Measurements from ENCODE around the gene GNB2.
"Not testable (repeated sequence)": the region's sequence is repeated elsewhere in the genome, so short reads cannot be mapped to it uniquely, and the experiment has no call there.

The GNB2 gene

DNA sequence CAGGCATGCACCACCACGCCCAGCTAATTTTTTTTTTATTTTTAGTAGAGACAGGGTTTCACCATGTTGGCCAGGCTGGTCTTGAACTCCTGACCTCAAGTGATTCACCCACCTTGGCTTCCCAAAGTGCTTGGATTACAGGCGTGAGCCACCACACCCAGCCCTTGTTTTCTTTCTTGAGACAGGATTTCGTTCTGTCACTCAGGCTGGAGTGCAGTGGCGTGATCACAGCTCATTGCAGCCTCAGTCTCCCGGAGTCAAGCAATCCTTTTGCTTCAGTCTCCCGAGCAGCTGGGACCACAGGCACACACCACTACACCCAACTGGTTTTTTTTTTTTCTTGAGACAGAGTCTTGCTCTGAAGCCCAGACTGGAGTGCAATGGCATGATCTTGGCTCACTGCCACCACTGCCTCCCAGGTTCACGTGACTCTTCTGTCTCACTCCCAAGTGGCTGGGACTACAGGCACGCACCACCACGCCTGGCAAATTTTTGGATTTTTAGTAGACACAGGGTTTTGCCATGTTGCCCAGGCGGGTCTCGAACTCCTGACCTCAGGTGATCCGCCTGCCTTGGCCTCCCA lies 11.3 kb upstream of the GNB2 start:
- DNase-seq (ENCODE audit: low read depth in 2 of 2), result not testable (repeated sequence)

DNA sequence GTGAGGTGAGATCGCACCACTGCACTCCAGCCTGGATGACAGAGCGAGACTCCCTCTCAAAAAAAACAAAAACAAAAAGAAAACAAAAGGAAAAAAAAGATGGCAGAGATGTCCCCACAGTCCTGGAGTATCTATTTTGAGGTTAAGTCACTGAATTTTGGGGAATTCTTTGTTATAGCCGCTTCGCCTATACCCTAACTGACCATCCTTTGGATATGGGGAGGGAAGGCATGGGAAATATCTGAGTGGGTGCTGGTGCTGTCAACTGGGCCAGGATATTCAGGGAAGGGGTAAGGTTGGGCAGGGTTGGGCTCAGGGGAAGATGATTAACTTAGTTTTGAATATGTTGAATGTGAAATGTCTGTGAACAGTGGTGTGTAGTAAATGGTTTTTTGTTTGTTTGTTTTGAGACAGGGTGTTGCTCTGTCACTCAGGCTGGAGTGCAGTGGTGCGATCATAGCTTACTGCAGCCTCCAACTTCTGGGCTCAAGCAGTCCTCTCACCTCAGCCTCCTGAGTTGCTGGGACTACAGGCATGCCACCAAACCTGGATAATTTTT lies 8.3 kb upstream of the GNB2 start:
- DNase-seq (ENCODE audit: low read depth in 2 of 2), result no peak

DNA sequence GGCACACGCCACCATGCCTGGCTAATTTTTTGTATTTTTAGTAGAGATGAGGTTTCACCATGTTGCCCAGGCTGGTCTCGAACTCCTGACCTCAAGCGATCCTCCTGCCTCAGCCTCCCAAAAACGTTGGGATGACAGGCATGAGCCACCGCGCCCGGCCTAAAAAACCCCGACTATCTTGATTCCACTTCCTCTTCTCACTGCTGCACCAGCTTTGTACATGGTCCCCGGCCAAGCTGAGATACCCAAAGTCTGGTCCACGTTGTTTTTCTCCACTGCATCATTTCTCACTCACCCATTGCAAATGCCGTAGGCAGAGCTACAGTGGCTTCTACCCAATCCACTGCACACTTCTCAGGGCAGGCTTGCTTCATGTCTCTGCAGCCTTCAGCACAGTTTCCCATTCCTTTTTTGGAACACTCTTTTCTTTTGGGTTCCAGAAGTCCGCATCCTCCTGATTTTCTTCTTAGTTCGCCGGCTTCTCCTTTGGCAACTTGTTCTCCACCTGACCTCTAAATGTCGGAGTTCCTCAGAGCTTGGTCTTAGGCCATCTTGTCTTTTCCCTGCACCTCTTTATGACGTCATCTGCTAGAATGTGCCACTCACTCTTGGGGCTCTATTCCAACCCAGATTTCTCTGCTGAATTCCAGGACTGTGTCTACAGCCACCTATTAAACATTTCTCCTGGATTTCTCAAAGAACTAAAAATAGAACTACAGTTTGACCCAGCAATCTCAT lies 6.0 kb upstream of the GNB2 start:
- no peak for DNase-seq (ENCODE audit: low read depth in 2 of 2)

DNA sequence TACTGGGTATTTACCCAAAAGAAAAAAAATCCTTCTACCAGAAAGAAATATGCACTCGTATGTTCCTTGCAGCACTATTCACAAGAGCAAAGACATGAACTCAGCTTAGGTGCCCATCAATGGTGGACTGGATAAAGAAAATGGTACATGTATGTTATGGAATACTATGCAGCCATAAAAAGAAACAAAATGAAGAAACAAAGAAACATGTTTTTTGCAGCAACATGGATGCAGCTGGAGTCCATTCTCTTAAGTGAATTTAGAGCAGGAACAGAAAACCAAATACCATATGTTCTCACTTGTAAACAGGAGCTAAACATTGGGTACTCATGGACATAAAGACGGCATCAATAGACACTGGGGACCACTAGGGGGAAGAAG lies 5.5 kb upstream of the GNB2 start:
- no peak for DNase-seq (ENCODE audit: low read depth in 2 of 2)

DNA sequence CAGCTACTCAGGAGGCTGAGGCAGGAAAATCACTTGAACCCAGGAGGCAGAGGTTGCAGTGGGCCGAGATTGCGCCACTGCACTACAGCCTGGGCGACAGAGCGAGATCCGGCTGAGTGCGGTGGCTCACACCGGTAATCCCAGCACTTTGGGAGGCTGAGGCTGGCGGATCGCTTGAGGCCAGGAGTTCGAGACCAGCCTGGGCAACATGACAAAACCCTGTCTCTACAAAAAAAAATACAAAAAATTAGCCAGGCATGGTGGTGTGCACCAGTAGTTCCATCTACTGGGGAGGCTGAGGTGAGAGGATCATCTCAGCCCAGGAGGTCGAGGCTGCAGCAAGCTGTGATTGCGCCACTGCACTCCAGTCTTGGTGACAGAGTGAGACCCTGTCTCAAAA lies 4.4 kb upstream of the GNB2 start:
- DNase-seq (ENCODE audit: low read depth in 2 of 2), result not testable (repeated sequence)

DNA sequence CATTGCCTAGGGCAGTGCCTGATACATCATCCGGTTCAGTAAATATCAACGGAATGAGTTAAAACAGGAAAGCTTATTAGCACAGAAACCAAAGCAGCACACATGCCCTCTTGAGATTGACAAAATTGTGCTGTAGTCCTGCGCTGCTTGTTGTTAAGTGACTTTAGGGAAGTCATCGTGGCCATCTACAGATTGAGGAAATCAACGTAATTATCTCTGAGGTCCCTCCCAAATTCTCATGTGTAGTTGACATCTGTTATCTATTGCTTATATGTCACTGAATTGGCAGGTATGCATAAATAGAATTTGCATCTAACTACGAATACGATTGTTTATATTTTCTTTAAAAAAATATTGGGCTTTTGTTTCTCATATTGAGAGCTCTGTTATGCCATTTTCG lies 3.5 kb upstream of the GNB2 start:
- DNase-seq (ENCODE audit: low read depth in 2 of 2), result no peak

DNA sequence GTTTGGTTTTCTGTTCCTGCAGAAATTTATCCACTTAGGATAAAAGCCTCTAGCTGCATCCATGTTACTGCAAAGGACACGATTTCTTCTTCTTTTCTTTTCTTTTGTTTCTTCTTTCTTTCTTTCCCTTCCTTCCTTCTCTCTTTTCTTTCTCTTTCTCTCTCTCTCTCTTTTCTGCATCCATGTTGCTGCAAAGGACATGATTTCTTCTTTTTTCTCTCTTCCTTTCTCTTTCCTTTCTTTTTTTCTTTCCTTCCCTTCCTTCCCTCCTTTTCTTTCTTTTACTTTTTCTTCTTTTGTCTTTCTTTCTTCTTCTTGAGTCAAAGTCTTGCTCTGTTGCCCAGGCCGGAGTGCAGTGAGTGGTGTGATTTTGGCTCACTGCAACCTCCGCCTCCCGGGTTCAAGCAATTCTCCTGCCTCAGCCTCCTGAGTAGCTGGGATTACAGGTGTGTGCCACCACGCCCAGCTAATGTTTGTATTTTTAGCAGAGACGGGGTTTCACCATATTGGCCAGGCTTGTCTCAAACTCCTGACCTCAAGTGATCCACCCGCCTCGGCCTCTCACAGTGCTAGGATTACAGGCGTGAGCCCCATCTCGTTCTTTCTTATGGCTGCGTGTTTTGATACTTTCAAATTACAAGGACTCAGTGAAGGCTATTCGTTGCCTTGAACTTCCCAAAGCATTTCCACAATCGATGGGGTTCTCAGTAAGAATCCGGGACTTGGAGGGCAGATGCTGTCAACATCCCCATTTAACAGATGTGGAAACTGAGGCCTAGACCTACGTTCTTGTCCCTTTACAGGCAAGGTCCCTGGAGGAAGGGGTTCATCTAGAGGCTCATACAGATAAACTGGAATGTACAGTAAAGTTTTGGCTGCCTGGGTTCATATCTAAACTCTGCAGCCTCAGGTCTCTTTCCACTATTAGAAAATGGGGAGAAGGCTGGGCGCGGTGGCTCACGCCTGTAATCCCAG lies 1.9 kb upstream of the GNB2 start:
- DNase-seq (ENCODE audit: low read depth in 2 of 2), result no peak

DNA sequence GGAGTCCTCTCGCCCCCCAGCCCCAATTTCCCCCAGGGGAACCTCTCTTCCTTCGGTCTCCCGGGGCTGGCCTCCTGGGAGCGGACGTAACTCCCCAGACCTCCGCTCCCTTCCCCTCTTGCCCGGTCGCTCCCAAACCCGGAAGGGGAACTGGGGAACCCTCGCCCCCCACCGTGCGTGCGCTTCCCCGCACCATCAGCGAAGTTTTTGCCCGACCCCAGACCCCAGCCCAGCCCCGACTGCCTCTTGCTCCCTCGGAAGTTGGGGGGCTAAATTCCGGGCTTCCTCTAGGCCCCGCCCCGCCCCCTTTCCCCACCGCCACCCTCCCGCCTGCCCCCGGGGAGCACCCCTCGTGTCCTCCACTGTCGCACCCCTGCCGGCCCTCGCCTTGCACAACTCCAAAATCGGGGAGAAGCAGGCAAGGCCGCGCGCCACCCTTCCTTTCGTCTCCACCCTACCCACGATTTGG lies 436 bp downstream of the GNB2 start:
- DNase-seq (ENCODE audit: low read depth in 2 of 2), result no peak

DNA sequence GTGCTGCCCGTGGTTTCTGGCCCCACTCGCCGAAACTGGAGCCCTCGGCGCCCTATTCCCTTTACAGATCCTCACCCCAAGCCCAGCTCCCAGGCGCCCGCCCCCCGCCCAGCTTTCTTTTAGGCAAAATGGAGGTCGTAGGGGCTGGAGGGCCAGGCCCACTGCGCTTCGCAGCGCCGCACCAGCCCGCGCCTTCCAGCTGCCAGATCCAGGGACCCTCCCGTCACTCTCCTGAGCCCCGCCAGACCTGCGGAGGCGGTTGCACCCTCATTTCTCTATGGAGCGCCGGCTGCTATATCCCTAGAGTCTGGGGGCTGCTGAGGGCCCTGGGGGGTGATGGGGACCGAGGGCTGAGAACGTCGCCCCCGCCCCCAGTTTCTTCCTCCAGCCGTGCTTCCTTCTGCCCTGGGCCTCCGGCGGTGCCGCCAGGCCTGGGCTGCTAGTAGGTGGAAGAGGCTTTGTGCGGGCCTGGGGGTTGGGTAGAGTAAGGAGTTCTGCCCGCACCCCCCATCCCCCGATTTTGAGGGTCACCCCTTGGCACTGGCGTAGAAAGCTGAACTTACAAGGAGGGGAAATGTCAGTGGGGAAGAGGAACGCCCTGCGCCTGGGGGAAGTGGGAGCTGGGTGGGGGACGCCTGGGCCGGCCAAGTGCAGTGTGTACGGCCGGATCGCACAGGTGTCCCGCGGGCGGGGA lies 1.0 kb downstream of the GNB2 start:
- DNase-seq (ENCODE audit: low read depth in 2 of 2), result no peak

DNA sequence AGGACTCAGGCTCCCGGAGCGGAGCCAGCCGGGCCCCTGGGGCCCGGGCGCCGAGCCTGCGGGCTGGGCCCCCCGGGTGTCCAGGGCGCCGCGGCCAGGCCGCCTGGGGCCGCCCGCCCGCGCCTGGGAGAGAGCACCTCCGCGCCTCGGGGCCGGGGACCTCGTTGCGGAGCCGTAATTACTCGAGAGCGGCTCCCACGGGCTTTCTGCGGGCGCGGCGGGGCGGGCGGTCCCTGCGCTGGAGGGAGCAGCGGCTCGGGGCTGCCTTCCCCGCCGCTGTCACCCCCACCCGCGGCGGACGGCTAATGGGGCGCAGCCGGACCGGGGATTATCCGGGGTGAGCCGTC lies 1.5 kb downstream of the GNB2 start:
- DNase-seq (ENCODE audit: low read depth in 2 of 2), result no peak

DNA sequence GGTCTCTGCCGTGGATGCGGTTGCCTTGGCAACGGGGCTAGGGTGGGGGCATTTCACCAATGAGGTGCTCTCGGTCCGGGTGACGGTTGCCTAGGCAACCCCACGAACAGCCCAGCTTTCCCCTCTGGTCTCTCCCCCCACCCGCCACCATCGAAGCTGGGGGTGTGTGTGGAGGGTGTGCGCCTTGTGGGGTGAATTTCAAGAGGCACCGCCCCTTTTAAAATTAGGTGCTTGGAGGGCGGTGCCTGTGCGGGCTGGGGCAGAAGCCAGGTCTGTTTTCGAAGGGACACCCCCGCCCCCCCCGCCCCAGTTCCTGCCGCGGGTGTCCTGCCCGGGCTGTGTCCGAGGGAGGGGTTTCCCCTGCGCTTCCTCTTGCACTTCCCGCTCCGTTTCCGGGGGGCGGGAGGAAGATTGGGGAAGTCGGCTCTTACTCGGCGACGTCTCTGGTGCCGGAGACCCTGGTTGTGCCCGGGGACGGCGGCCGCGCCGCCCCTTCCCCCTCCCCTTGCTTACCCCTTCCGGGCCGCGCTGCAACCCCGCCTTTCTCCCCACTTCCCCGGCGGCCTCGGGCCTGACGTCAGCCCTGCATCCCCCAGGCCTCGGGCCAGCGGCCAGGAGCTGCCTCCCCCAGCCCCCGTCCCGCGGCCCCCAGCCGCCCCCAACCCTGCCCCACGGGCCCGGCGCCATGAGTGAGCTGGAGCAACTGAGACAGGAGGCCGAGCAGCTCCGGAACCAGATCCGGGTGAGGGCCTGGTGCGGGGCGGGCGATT lies 2.2 kb downstream of the GNB2 start:
- DNase-seq (ENCODE audit: low read depth in 2 of 2), result peak; percentile 78

DNA sequence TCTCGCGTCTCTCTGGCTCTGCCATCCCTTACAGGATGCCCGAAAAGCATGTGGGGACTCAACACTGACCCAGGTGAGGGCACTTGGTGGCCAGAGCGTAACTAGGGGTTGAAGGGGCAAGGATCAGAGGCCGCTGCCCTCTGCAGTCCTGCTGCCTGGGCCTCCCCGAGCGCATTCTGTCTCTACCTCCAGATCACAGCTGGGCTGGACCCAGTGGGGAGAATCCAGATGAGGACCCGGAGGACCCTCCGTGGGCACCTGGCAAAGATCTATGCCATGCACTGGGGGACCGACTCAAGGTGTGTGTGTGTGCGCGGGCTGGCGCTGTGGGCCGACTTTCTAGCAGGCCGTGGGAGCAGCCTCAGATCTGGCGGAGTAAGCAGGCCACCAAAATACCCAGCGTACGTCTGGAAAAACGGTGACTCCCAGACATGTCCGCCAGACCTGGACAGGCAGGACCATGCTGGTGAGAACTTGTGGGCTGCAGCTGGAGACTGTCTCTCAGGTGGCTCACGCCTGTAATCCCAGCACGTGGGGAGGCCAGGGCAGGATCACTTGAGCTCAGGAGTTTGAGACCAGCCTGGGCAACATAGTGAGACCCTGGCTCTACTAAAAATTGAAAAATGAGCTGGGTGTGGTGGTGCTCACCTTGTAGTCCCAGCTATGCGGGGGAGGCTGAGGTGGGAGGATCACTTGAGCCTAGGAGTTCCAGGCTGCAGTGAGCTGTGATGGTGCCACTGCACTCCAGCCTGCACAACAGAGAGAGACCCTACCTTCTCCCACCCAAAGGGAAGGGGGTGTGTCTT lies 3.2 kb downstream of the GNB2 start:
- no peak for DNase-seq (ENCODE audit: low read depth in 2 of 2)

DNA sequence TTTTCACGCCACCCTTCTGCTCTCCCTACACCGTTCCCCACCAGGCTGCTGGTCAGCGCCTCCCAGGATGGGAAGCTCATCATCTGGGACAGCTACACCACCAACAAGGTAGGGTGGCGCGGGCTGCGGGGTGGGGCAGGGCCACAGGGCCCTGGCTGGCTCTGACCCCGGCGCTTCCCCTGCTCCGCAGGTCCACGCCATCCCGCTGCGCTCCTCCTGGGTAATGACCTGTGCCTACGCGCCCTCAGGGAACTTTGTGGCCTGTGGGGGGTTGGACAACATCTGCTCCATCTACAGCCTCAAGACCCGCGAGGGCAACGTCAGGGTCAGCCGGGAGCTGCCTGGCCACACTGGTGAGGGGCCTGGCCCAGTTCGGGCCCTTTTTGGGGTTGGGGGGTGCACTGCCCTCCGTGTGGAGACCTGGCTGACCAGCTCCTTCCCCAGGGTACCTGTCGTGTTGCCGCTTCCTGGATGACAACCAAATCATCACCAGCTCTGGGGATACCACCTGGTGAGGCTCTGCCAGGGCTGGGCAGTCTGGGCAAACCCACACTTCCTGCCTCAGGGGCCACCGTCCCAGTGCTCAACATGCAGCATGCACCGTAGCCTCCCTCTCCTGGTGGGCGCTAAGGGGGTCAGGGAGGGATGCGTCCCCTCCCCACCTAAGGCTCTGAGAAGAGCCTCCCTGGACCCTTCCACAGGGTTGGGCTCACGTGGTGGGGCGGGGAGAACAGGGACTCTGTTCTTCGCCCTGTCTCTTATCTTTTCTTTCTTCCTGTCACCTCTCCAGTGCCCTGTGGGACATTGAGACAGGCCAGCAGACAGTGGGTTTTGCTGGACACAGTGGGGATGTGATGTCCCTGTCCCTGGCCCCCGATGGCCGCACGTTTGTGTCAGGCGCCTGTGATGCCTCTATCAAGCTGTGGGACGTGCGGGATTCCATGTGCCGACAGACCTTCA lies 4.0 kb downstream of the GNB2 start:
- no peak for DNase-seq (ENCODE audit: low read depth in 2 of 2)

DNA sequence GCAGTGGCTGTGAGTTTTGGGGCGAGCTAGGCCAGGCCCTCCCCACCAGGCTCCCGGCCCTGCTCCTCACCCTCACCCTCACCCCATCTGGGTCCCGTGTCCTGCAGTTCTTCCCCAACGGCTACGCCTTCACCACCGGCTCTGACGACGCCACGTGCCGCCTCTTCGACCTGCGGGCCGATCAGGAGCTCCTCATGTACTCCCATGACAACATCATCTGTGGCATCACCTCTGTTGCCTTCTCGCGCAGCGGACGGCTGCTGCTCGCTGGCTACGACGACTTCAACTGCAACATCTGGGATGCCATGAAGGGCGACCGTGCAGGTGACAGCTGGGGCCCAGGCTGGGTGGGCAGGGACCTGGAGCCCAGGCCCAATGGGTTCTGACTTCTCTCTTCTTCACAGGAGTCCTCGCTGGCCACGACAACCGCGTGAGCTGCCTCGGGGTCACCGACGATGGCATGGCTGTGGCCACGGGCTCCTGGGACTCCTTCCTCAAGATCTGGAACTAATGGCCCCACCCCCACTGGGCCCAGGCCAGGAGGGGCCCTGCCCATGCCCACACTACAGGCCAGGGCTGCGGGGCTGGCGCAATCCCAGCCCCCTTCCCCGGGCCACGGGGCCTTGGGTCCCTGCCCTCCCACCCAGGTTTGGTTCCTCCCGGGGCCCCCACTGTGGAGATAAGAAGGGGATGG lies 4.9 kb downstream of the GNB2 start:
- DNase-seq (ENCODE audit: low read depth in 2 of 2), result no peak

DNA sequence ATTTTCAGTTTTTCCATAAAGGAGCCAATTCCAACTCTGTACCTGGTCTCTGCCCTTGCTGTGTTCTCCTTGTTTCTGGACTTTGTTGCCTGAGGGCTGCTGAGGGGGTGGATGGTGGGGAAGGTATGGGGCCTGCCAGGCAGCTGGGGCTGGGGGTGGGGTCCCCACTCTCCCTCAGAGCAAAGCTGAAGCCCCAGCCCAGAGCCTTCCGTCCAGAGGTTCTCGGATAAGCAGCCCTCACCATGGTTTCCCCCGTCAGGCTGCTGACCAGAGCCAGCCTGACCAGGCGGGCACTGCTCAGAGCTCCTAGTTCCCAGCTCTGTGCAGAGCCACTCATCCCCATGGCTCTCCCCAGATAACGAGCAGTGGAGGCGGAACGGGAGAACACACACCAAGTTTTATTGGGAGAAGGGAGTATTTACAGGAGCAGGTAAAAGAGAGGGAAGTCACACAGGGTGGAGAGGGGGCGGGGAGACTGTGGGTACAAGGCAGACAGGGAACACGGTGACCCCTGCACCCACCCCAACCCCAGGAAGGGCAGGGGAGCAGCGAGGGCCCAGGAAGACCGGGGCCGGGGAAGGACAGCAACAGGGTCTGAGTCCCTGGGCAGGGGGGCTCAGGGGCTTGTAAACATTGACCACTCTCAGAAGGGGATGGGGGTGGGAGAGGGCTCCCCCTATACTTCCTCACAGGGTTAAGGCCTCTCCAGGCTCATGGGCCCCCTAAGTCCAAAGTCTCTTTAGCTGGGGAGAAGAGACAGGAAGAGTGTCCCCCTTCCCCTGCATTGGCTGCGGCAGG lies 5.8 kb downstream of the GNB2 start:
- no peak for DNase-seq (ENCODE audit: low read depth in 2 of 2)

DNA sequence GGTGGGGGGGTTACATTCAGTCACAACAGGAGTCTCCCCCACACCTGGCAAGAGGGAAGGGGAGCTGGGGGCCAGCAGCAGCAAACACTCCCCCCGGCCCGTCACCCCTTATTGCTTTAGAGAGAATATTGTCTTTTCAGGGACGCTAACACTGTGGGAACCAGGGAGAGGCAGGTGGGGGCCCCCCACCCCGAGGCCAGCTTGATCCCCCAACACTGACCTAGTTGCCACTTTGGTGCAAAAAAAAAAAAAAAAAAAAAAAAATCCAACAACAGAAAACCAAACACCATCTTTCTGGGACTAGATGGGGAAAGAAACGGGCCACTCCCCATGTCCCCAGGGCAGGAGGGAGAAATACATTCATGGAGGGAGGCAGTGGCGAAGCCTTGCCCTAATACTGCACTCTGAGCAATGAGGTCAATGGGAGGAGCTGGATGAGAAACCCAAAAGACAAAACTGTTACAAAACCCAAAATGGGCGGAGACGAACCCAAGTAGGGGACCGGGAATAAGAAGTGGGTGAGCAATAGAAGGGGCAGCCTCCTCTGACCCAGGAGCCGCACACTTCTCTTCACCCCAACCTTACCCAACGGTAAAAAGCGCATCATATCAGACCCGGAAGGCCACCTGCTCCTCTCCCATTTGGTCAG lies 6.5 kb downstream of the GNB2 start:
- no peak for DNase-seq (ENCODE audit: low read depth in 2 of 2)
